K562 (cell line): ENCODE data around the gene DAPK1. TPM values are rescaled to one million over a fixed set of nuclear protein-coding genes. Genes with fewer than 3 reads are reported as not detected.

Source experiments
- ATAC-seq: fragments of 200-7000 bp; cut with Tn5 transposase; 3 replicates; pipeline ENCODE4 v1.9.1; 2020; ENCODE audit warnings: moderate library complexity
- BruUV-seq: library from RNA; stranded (reverse); fragments of 400-500 nt; replicated peaks from 2 replicates; lab custom pipeline; 2021; lab: Mats Ljungman, UMichigan
- CTCF ChIA-PET: fragments of 300-600 bp; formaldehyde crosslinking; extraction: SDS; loops from one replicate; lab custom pipeline; 2021; ENCODE audit warnings: low intra/inter-chr PET ratio; lab: Yijun Ruan, JAX
- POLR2A ChIA-PET: fragments of 300-600, 350-650 bp; sonication (Branson Sonifier 250); formaldehyde crosslinking; extraction: SDS; loops from one replicate; lab custom pipeline; 2021; ENCODE audit warnings: antibody characterized with exemption, inconsistent platforms; lab: Yijun Ruan, JAX
- DNase-seq, 4 experiments: peaks; one replicate each; pipeline versions ENCODE4 v3.0.0 to v3.0.0-alpha.2; 2011 to 2018; ENCODE audit warnings: low spot score in 3 of 4, mixed read lengths in 3 of 4; ENCODE audit errors: extremely low read depth in 1 of 4
- FAIRE-seq: peaks from 2 replicates; lab custom pipeline; 2011; peaks lifted over from hg19 to GRCh38; lab: Jason Lieb, UNC
- H2AFZ ChIP-seq: 2 replicates; pipeline ENCODE4 v1.6.0; 2011; ENCODE audit warnings: low read depth, low read length, control low read depth, inconsistent platforms
- H3K27ac ChIP-seq: fragments of 200-600 bp; 3 replicates; pipeline ENCODE4 v1.8.0; 2011; ENCODE audit warnings: low read depth, mild to moderate bottlenecking, control low read depth, inconsistent platforms, low read length, moderate library complexity, mixed read lengths; ENCODE audit errors: extremely low read depth
- H3K27me3 ChIP-seq, 2 experiments: fragments of 300-600 bp in 1 of 2; 2 replicates in 1 of 2; 3 replicates in 1 of 2; pipeline versions ENCODE4 v1.6.0 to v1.8.0; 2011; ENCODE audit warnings: inconsistent platforms in 2 of 2, low read length in 2 of 2, mild to moderate bottlenecking in 1 of 2, mixed read lengths in 1 of 2, moderate library complexity in 1 of 2; ENCODE audit not compliant: control insufficient read depth in 2 of 2, insufficient read depth in 2 of 2
- H3K36me3 ChIP-seq: fragments of 300-600 bp; 3 replicates; pipeline ENCODE4 v1.8.0; 2011; ENCODE audit warnings: mild to moderate bottlenecking, low read length, inconsistent platforms; ENCODE audit not compliant: control insufficient read depth, insufficient read depth
- H3K4me1 ChIP-seq, 2 experiments: fragments of 200-600 bp in 1 of 2; replicated peaks in 1 of 2; 2 replicates in 1 of 2; 3 replicates in 1 of 2; pipeline versions ENCODE4 v1.5.1 to v1.8.0; 2011; ENCODE audit warnings: inconsistent platforms in 2 of 2, low read length in 2 of 2, mild to moderate bottlenecking in 1 of 2, mixed read lengths in 1 of 2, moderate library complexity in 1 of 2; ENCODE audit not compliant: control insufficient read depth in 2 of 2, insufficient read depth in 2 of 2
- H3K4me2 ChIP-seq: 2 replicates; pipeline ENCODE4 v1.6.1; 2011; ENCODE audit warnings: low read length, control low read depth, inconsistent platforms, mixed read lengths; ENCODE audit not compliant: insufficient read depth
- H3K4me3 ChIP-seq: fragments of 200-600 bp; sonication (generic), shearing (Covaris generic); 2 replicates; pipeline ENCODE4 v1.5.1; 2016; ENCODE audit warnings: control low read depth, inconsistent platforms
- H3K79me2 ChIP-seq: fragments of 200-600 bp; 3 replicates; pipeline ENCODE4 v1.8.0; 2011; ENCODE audit warnings: low read length, inconsistent platforms; ENCODE audit not compliant: control insufficient read depth, insufficient read depth
- H3K9ac ChIP-seq, 2 experiments: 2 replicates each; pipeline versions ENCODE4 v1.6.0 to v1.6.1; 2011; ENCODE audit warnings: low read depth in 2 of 2, low read length in 2 of 2, control low read depth in 1 of 2, inconsistent platforms in 1 of 2, mild to moderate bottlenecking in 1 of 2, mixed read lengths in 1 of 2; ENCODE audit not compliant: insufficient read depth in 1 of 2
- H3K9me1 ChIP-seq: one replicate; pipeline ENCODE4 v1.6.0; 2011; ENCODE audit warnings: inconsistent platforms, mild to moderate bottlenecking, low read length, moderate library complexity; ENCODE audit not compliant: control insufficient read depth, insufficient read depth
- H3K9me3 ChIP-seq: replicated peaks from 2 replicates; pipeline ENCODE4 v1.5.1; 2011; ENCODE audit warnings: low read depth, low read length, inconsistent platforms; ENCODE audit not compliant: control insufficient read depth, insufficient read depth
- H4K20me1 ChIP-seq: replicated peaks from 2 replicates; pipeline ENCODE4 v1.6.1; 2011; ENCODE audit warnings: low read length, inconsistent platforms, mixed read lengths; ENCODE audit not compliant: control insufficient read depth, insufficient read depth
- BRF1 ChIP-seq: IDR thresholded peaks from 3 replicates; pipeline ENCODE4 v1.6.1; 2011; ENCODE audit warnings: borderline replicate concordance, mild to moderate bottlenecking; ENCODE audit not compliant: insufficient read length; ENCODE audit errors: extremely low read depth
- CBX1 ChIP-seq: sonication (generic); IDR thresholded peaks from 2 replicates; pipeline ENCODE4 v1.6.1; 2016; ENCODE audit warnings: antibody characterized with exemption, low read depth, mild to moderate bottlenecking
- CTBP1 ChIP-seq: fragments of 450-650 bp; IDR thresholded peaks from 2 replicates; pipeline ENCODE4 v1.6.1; 2016; ENCODE audit warnings: borderline replicate concordance
- DPF2 ChIP-seq: fragments of 450-650 bp; IDR thresholded peaks from 2 replicates; pipeline ENCODE4 v1.6.1; 2016
- FOXA3 ChIP-seq, 2 experiments: fragments of 450-650 bp in 1 of 2; sonication (generic) in 1 of 2; formaldehyde crosslinking; IDR thresholded peaks in 1 of 2; conservative IDR thresholded peaks in 1 of 2; 2 replicates each; pipeline versions ENCODE4 v1.4.0 to v1.8.0; 2020 to 2022; ENCODE audit warnings: mild to moderate bottlenecking in 2 of 2, missing genetic modification reagents in 1 of 2
- FOXM1 ChIP-seq, 2 experiments: fragments of 450-650 bp in 1 of 2; sonication (generic) in 1 of 2; formaldehyde crosslinking in 1 of 2; IDR thresholded peaks; 2 replicates each; pipeline versions ENCODE4 v1.6.1 to v1.9.0; 2017 to 2022; ENCODE audit warnings: low read depth in 2 of 2, mild to moderate bottlenecking in 2 of 2, missing genetic modification reagents in 1 of 2, moderate library complexity in 1 of 2
- GTF2A2 ChIP-seq: IDR thresholded peaks from 2 replicates; pipeline ENCODE4 v1.6.1; 2016; ENCODE audit warnings: mild to moderate bottlenecking, missing genetic modification characterization, missing compliant biosample characterization
- MTA2 ChIP-seq: fragments of 450-650 bp; IDR thresholded peaks from 2 replicates; pipeline ENCODE4 v1.6.1; 2016; ENCODE audit warnings: low read depth
- NFIC ChIP-seq: fragments of 450-650 bp; IDR thresholded peaks from 2 replicates; pipeline ENCODE4 v1.6.1; 2017; ENCODE audit warnings: mild to moderate bottlenecking, inconsistent platforms
- RB1 ChIP-seq: fragments of 450-650 bp; IDR thresholded peaks from 2 replicates; pipeline ENCODE4 v1.6.1; 2017; ENCODE audit warnings: low read depth, mild to moderate bottlenecking
- SPI1 ChIP-seq: IDR thresholded peaks from 2 replicates; pipeline ENCODE4 v1.6.1; 2011; ENCODE audit warnings: low read depth, low read length, control low read depth, borderline replicate concordance
- ZBTB17 ChIP-seq: fragments of 450-650 bp; formaldehyde crosslinking; IDR thresholded peaks from 2 replicates; pipeline ENCODE4 v1.4.0; 2020; ENCODE audit warnings: mild to moderate bottlenecking
- ZFP30 ChIP-seq: fragments of 250-450 bp; sonication (Bioruptor Pico); IDR thresholded peaks from 2 replicates; pipeline ENCODE4 v1.8.0; 2022; ENCODE audit warnings: moderate library complexity, mild to moderate bottlenecking, inconsistent platforms, borderline replicate concordance
- ZNF586 ChIP-seq: fragments of 450-650 bp; formaldehyde crosslinking; conservative IDR thresholded peaks from 2 replicates; pipeline ENCODE4 v1.4.0; 2020; ENCODE audit warnings: mild to moderate bottlenecking, moderate library complexity
- ZNF764 ChIP-seq: fragments of 250-450 bp; sonication (Bioruptor Pico); IDR thresholded peaks from 2 replicates; pipeline ENCODE4 v1.4.0; 2020; ENCODE audit warnings: low read depth, mild to moderate bottlenecking, moderate library complexity
- WGBS: fragments of 100-300 bp; shearing (Covaris generic); methylation state at CpG from one replicate; pipeline ENCODE4 v1.1.6; 2016; ENCODE audit warnings: low coverage, mixed read lengths; ENCODE audit not compliant: insufficient coverage; ENCODE audit errors: missing lambda C conversion rate; 5-methylcytosine and 5-hydroxymethylcytosine counted together
- in situ Hi-C: fragments of 300-500 bp; cut with MboI; formaldehyde crosslinking; loops from 4 replicates; pipeline ENCODE4 v1.15.0; 2018; ENCODE audit warnings: inconsistent platforms, mixed read lengths
- intact Hi-C: fragments of 100-400 bp; cut with micrococcal nuclease; formaldehyde crosslinking; loops from 2 replicates; pipeline ENCODE4 v1.14.2; 2022
- polyA plus RNA-seq, 8 experiments: library from polyadenylated mRNA; depleted of rRNA in 4 of 8; stranded (reverse) in 5 of 8; unstranded in 3 of 8; fragments of >200 nt; fragmentation: Nextera tagmentation in 2 of 8; fragmentation: Illumina TruSeq in 1 of 8; extraction: Ambion mirVana in 2 of 8; extraction: Trizol in 1 of 8; gene quantifications; 2 replicates each; pipeline versions ENCODE4 v1.2.1 to v1.2.3, GENCODE V29; 2011 to 2014; ENCODE audit warnings: inconsistent platforms in 1 of 8, missing spikeins in 1 of 8
- total RNA-seq, 7 experiments: library from RNA; depleted of rRNA in 6 of 7; stranded (reverse); fragments of >200 nt in 6 of 7; fragmentation: Illumina TruSeq in 2 of 7; extraction: Trizol in 2 of 7; gene quantifications; 2 replicates each; pipeline versions ENCODE4 v1.2.1 to v1.2.3, GENCODE V29; 2011 to 2021; ENCODE audit warnings: low replicate concordance in 1 of 7

The DAPK1 gene
- total and polyA plus RNA-seq, 9 of the 15 experiments (the other 6 are each of a cell fraction or from before 2014, with no cell fraction given): 1.7 to 26.4 (median 15.8) TPM

DNA sequence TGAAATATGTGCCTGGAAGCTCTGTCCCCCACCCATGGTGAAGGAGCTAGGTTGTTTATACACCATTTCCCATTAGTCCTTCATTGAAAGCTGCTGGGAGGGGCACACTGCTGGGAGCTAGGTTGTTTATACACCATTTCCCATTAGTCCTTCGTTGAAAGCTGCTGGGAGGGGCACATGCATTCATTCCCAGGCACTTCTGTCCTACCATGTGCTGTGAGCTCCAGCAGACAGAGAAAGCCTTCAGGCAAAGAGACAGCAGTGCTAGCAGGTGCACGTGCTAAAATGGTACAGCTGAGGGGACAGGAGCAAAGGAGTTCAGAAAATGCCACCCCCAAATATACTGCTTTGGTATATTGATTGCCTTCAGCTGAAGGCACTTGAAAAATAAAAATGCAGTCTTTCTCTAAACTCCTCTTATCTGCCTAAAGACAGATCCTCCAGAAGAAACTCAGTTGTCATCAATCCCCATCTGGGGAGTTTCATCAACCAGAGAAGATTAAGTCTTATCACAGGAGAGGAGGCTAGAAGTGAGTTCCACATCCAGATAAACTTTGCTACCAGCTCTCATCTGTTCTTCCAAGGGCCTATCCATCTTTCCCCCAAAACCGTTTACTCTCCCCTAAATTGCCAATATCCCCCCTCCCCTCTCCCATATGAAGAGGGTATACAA, 27.7 kb upstream of the DAPK1 start (continued):
- TF ChIP-seq CTBP1 (peak; percentile 41; the same call in 1 of the 2 replicates), DPF2 (peak; percentile 68; the same call in 1 of the 2 replicates), MTA2 (peak; percentile 53), NFIC (0 out of 2 replicates have a peak, but pooled peaks have one; percentile 12), FOXM1 (IDR thresholded peaks at IDR 0.05; ENCODE audit: low read depth) (peak; percentile 41; the same call in 1 of the 2 replicates), FOXM1 (CRISPR knock-in tag; IDR thresholded peaks at IDR 0.05; ENCODE audit: low read depth) (no peak)

GRCh38 chr9:87471746-87472145, 25.9 kb upstream of the DAPK1 start:
- in situ Hi-C loops (no loop called here), intact Hi-C loops (no loop called here)
- no peaks in the 10 kb centered on the region for H3K9me1 ChIP-seq
- H2AFZ ChIP-seq: no peak overlapping the region
- no TSS peak for BruUV-seq
- H3K9me3 ChIP-seq: no peaks in the 10 kb centered on the region
- no peak for TF ChIP-seq SPI1
- no peak for TF ChIP-seq FOXA3 (CRISPR knock-in tag; conservative IDR thresholded peaks at IDR 0.05 in 1 of 2, IDR thresholded peaks at IDR 0.05 in 1 of 2)
- no peak for TF ChIP-seq ZNF764 (CRISPR knock-in tag)
- TF ChIP-seq RB1: no peak
- TF ChIP-seq CBX1: no peak
- no peak for TF ChIP-seq ZBTB17 (CRISPR knock-in tag)
- no peak for TF ChIP-seq GTF2A2
- TF ChIP-seq BRF1: no peak
- no peak for TF ChIP-seq ZFP30
- TF ChIP-seq ZNF586: no peak
- 80% methylated on average over 2 of the region's 2 CpGs for WGBS
- CTCF ChIA-PET: no interaction called here
- FAIRE-seq: no peak
- H3K9ac ChIP-seq: no peak overlapping the region
- peaks cover 0 to 17% of the 10 kb centered on the region in 2 experiments; a peak in 4 of 5 replicates for H3K4me1 ChIP-seq
- H3K36me3 ChIP-seq: no peaks in the 10 kb centered on the region
- H3K4me3 ChIP-seq: no peak overlapping the region
- no peak overlapping the region for H3K27ac ChIP-seq
- no peaks in the 10 kb centered on the region for H3K79me2 ChIP-seq
- POLR2A ChIA-PET: no interaction called here
- H3K4me2 ChIP-seq: no peak overlapping the region
- ATAC-seq: no peak
- DNase-seq: no peak
- H3K27me3 ChIP-seq: no peaks in the 10 kb centered on the region
- no peaks in the 10 kb centered on the region for H4K20me1 ChIP-seq
